ENCODE measurements around the gene TRIM40. TPM values are rescaled to one million over a fixed set of nuclear protein-coding genes. Genes with fewer than 3 reads are reported as not detected.

TRIM40 gene, protein sequence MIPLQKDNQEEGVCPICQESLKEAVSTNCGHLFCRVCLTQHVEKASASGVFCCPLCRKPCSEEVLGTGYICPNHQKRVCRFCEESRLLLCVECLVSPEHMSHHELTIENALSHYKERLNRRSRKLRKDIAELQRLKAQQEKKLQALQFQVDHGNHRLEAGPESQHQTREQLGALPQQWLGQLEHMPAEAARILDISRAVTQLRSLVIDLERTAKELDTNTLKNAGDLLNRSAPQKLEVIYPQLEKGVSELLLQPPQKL
- total RNA-seq, result not detected

DNA sequence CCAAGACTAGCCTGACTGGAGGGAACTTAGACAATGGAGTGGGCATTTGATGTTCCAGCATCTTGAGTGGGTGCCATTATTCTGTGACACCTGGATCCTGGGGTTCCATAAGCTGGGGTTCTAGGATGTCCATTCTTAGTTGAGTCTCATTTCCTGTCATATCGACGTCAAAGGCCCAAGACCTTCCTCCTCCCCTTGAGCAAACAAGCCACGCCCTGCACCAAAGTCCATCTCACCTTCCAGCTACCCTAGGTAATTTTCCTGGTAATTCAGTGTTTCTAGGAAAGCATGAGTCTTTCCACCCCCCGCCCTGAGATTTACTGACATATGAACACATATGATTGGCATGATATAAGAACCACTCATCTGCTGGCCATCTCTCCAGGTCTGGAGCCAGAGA, at the start of gene TRIM40:
Gene TRIM40 (plus strand): TSS at position 384 of the 400 bp plus-strand sequence. CDS start 897 bp downstream, outside the sequence.
- Mint-ChIP-seq H3K27me3 (peaks cover 58% of the 10 kb centered on the region), H3K27ac (no peak within 1 kb of the TSS), H3K4me3 (no peak within 1 kb of the TSS), H3K9me3 (no peaks in the 10 kb centered on the region), H3K4me1 (peaks cover 12% of the 10 kb centered on the region), H3K36me3 (no peaks in the 10 kb centered on the region)
- no peak for ATAC-seq (ENCODE audit: low read depth)
- no peak for DNase-seq
- POLR2A ChIA-PET, result no interaction called here

DNA sequence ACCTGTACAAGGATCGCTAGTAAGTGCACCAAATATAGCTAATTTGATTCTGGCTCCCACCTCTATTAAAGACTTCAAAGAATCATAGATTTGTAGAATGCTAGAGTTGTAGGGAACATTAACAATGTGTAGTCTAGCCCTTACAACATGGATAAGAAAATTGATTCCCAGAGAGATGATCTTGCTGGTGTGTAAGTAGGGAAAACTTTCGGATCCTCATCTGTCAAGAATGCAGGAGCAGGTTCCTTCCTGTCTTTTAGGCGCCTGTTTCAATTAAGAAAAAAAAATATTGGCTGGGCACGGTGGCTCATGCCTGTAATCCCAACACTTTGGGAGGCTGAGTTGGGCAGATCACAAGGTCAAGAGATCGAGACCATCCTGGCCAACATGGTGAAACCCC, 48.1 kb upstream of the TRIM40 start:
- POLR2A ChIA-PET, result no interaction called here
- Mint-ChIP-seq H3K27ac (no peak overlapping the region), H3K4me3 (no peak overlapping the region), H3K4me1 (peaks cover 4% of the 10 kb centered on the region), H3K36me3 (no peaks in the 10 kb centered on the region), H3K27me3 (peaks cover 65% of the 10 kb centered on the region), H3K9me3 (no peaks in the 10 kb centered on the region)
- ATAC-seq (ENCODE audit: low read depth), result no peak
- no peak for DNase-seq

GRCh38 chr6:30091577-30092381, 44.2 kb upstream of the TRIM40 start:
- Mint-ChIP-seq H3K9me3 (no peaks in the 10 kb centered on the region), H3K27me3 (peaks cover 82% of the 10 kb centered on the region), H3K4me3 (no peak overlapping the region), H3K27ac (peak overlapping the region; percentile 15), H3K36me3 (no peaks in the 10 kb centered on the region), H3K4me1 (peaks cover 4% of the 10 kb centered on the region)
- DNase-seq, result no peak
- ATAC-seq (ENCODE audit: low read depth), result no peak
- POLR2A ChIA-PET, result no interaction called here

- Mint-ChIP-seq H3K27ac (no peak overlapping the region), H3K4me3 (no peak overlapping the region), H3K4me1 (peaks cover 11% of the 10 kb centered on the region), H3K9me3 (no peaks in the 10 kb centered on the region), H3K36me3 (no peaks in the 10 kb centered on the region), H3K27me3 (peaks cover 84% of the 10 kb centered on the region)
- ATAC-seq (ENCODE audit: low read depth) (no peak), DNase-seq (no peak)
- POLR2A ChIA-PET, result no interaction called here
Measured at GRCh38 chr6:30092852-30093543, 42.9 kb upstream of the TRIM40 start.

- no peak overlapping the region for H3K27ac Mint-ChIP-seq
Measured at GRCh38 chr6:30093951-30094661, 41.8 kb upstream of the TRIM40 start.

GRCh38 chr6:30096829-30097228, 39.1 kb upstream of the TRIM40 start:
- POLR2A ChIA-PET, result no interaction called here
- no peak overlapping the region for H3K4me3 Mint-ChIP-seq
- peaks cover 88% of the 10 kb centered on the region for H3K27me3 Mint-ChIP-seq
- no peaks in the 10 kb centered on the region for H3K9me3 Mint-ChIP-seq
- peaks cover 27% of the 10 kb centered on the region for H3K4me1 Mint-ChIP-seq
- no peaks in the 10 kb centered on the region for H3K36me3 Mint-ChIP-seq
- no peak overlapping the region for H3K27ac Mint-ChIP-seq
- ATAC-seq (ENCODE audit: low read depth), result no peak
- DNase-seq, result no peak

More at GRCh38 chr6:30093951-30094661, 41.8 kb upstream of the TRIM40 start:
- POLR2A ChIA-PET, result no interaction called here
- no peaks in the 10 kb centered on the region for H3K9me3 Mint-ChIP-seq
- no peak for ATAC-seq (ENCODE audit: low read depth)
- no peak for DNase-seq
- peaks cover 85% of the 10 kb centered on the region for H3K27me3 Mint-ChIP-seq
- H3K4me3 Mint-ChIP-seq, result no peak overlapping the region
- H3K4me1 Mint-ChIP-seq, result peaks cover 16% of the 10 kb centered on the region
- H3K36me3 Mint-ChIP-seq, result no peaks in the 10 kb centered on the region

GRCh38 chr6:30097902-30098768, 37.8 kb upstream of the TRIM40 start:
- Mint-ChIP-seq H3K4me1 (peaks cover 34% of the 10 kb centered on the region), H3K9me3 (no peaks in the 10 kb centered on the region), H3K27ac (peak overlapping the region; percentile 7), H3K36me3 (no peaks in the 10 kb centered on the region), H3K4me3 (peak overlapping the region; percentile 15), H3K27me3 (peaks cover 75% of the 10 kb centered on the region)
- peak; percentile 55 for ATAC-seq (ENCODE audit: low read depth)
- POLR2A ChIA-PET, result no interaction called here
- DNase-seq, result no peak

GRCh38 chr6:30100154-30100553, 35.8 kb upstream of the TRIM40 start:
- peaks cover 40% of the 10 kb centered on the region for H3K4me1 Mint-ChIP-seq
- no peak for DNase-seq
- H3K4me3 Mint-ChIP-seq, result peak overlapping the region; percentile 50
- H3K36me3 Mint-ChIP-seq, result no peaks in the 10 kb centered on the region
- peaks cover 75% of the 10 kb centered on the region for H3K27me3 Mint-ChIP-seq
- H3K9me3 Mint-ChIP-seq, result no peaks in the 10 kb centered on the region
- no peak for ATAC-seq (ENCODE audit: low read depth)
- H3K27ac Mint-ChIP-seq, result no peak overlapping the region
- POLR2A ChIA-PET, result no interaction called here

GRCh38 chr6:30100585-30101443, 35.1 kb upstream of the TRIM40 start:
- Mint-ChIP-seq H3K27ac (no peak overlapping the region), H3K4me3 (peak overlapping the region; percentile 71), H3K9me3 (no peaks in the 10 kb centered on the region), H3K27me3 (peaks cover 74% of the 10 kb centered on the region), H3K4me1 (peaks cover 40% of the 10 kb centered on the region), H3K36me3 (no peaks in the 10 kb centered on the region)
- DNase-seq (peak; percentile 46), ATAC-seq (ENCODE audit: low read depth) (no peak)
- POLR2A ChIA-PET, result interaction anchor here (1.0 to 1.7 kb wide), 3 partner anchors 34 to 41 kb away, joined by 3 to 7 read pairs (median 3); partner anchors contain the start of genes POLR1H and PPP1R11

GRCh38 chr6:30101444-30102413, 34.2 kb upstream of the TRIM40 start:
- POLR2A ChIA-PET, result interaction anchor here (1.0 to 1.7 kb wide), 3 partner anchors 35 to 42 kb away, joined by 3 to 7 read pairs (median 3); partner anchors contain the start of genes POLR1H and PPP1R11
- peaks cover 40% of the 10 kb centered on the region for H3K4me1 Mint-ChIP-seq

More at GRCh38 chr6:30101444-30102413, 34.2 kb upstream of the TRIM40 start:
- H3K4me3 Mint-ChIP-seq, result peak overlapping the region; percentile 71
- peaks cover 69% of the 10 kb centered on the region for H3K27me3 Mint-ChIP-seq
- H3K9me3 Mint-ChIP-seq, result no peaks in the 10 kb centered on the region
- H3K27ac Mint-ChIP-seq, result no peak overlapping the region
- ATAC-seq (ENCODE audit: low read depth), result peak; percentile 64
- peak; percentile 70 for DNase-seq
- no peaks in the 10 kb centered on the region for H3K36me3 Mint-ChIP-seq
